Measurements from ENCODE around the gene PCYT1B. TPM values are rescaled to one million over a fixed set of nuclear protein-coding genes. Genes with fewer than 3 reads are reported as not detected.
A peak's percentile ranks its signal among the peaks of the same experiment; 100 is the strongest.

PCYT1B gene
- total RNA-seq, 4 donors from 2014 or later: 5.8 to 11.7 (median 9.5) TPM

GRCh38 chrX:24553011-24553410 lies 94.1 kb downstream of the PCYT1B start:
- Histone ChIP-seq H3K4me1 (peaks cover 0 to 18% (median 13%) of the 10 kb centered on the region in 4 donors), H3K27ac (replicated peaks in 1 of 4) (no peak overlapping the region), H3K36me3 (no peaks in the 10 kb centered on the region), H3K9me3 (no peaks in the 10 kb centered on the region), H3K27me3 (no peaks in the 10 kb centered on the region), H3K4me3 (no peak overlapping the region)
- no peak for TF ChIP-seq POLR2A (IDR thresholded peaks at IDR 0.05; ENCODE audit: low read depth)
- DNase-seq (ENCODE audit: extremely low spot score): no peak
- intact Hi-C loops (cut with DNase I): no loop called here
- 57% methylated on average over 4 of the region's 4 CpGs for WGBS

DNA sequence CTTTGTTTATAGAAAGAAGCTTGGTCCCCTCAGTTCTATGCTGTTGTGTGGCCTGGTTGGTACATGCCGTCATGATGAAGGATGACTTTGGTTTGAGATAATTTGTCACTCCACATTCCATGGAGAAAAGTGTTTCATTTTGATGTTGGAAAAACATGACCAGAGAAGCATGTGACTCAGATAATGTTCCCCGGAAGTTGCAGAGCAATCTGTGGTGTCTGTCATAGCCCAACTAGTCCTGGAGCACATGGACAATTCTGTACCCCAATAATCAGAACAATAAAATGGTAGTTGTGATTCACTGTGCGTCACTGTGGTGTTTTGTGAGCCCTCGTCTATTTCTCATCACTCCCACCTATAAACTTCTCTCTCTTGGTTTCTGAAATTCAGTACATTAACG lies 97.0 kb downstream of the PCYT1B start:
- H3K27ac ChIP-seq (replicated peaks in 1 of 4): peak overlapping the region in 2 of 4 donors; percentile 11 to 42
- WGBS: 72% methylated on average over 5 of the region's 5 CpGs
- peaks cover 0 to 18% (median 13%) of the 10 kb centered on the region in 4 donors for H3K4me1 ChIP-seq
- H3K27me3 ChIP-seq: no peaks in the 10 kb centered on the region
- intact Hi-C loops (cut with DNase I): no loop called here
- no peak overlapping the region for H3K4me3 ChIP-seq
- DNase-seq (ENCODE audit: extremely low spot score): no peak
- no peaks in the 10 kb centered on the region for H3K36me3 ChIP-seq
- H3K9me3 ChIP-seq: no peaks in the 10 kb centered on the region
- no peak for TF ChIP-seq POLR2A (IDR thresholded peaks at IDR 0.05; ENCODE audit: low read depth)
- peak; percentile 7 to 27 for TF ChIP-seq POLR2AphosphoS5 (IDR thresholded peaks at IDR 0.05)

DNA sequence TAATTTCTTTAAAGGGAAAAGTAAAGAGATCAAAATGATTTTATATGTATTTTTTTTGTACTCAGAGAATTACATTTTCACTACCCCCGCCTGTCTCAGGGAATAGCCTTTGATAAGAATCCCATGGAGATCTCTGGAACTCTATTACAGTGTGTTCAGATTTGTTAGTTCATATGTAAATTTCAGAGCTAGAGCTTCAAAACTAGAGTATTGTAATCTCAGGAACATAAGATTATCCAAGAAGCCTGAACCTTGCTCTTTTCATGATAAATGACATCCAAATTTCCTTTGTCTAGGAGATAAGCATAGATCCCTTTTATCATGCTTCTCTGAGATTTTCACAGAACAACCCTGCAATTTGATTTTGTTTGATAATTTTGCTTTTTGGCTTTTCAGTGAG lies 99.2 kb downstream of the PCYT1B start:
- DNase-seq (ENCODE audit: extremely low spot score): no peak
- Histone ChIP-seq H3K36me3 (no peaks in the 10 kb centered on the region), H3K4me1 (peaks cover 0 to 18% (median 11%) of the 10 kb centered on the region in 4 donors), H3K9me3 (no peaks in the 10 kb centered on the region), H3K4me3 (no peak overlapping the region), H3K27ac (replicated peaks in 1 of 4) (no peak overlapping the region), H3K27me3 (no peaks in the 10 kb centered on the region)
- intact Hi-C loops (cut with DNase I): no loop called here
- TF ChIP-seq EP300 (IDR thresholded peaks at IDR 0.05): no peak
- no peak for TF ChIP-seq POLR2A (IDR thresholded peaks at IDR 0.05; ENCODE audit: low read depth)
- TF ChIP-seq CTCF (IDR thresholded peaks at IDR 0.05): no peak
- TF ChIP-seq POLR2AphosphoS5 (IDR thresholded peaks at IDR 0.05): no peak
- WGBS: 75% methylated on average over 1 of the region's 1 CpG

DNA sequence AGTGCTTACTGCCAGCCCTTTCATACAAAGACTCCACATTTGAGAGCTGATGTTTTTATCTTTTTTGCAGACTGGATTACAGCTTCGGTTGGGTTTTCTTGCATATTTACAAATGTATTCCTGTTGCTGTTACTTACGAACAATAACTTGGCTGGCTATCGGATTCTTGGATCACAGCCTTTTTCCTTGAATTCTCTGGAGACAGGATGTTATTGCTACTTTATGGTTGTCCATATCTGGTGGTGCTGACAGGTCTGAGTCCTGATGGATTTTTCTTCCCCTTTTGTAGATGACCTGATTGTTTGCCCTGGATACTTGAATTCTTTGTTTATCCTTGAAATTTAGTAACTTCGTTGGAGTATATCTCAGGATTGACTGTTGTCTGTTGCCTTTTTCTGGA lies 104.4 kb downstream of the PCYT1B start:
- WGBS: 48% methylated on average over 4 of the region's 4 CpGs
- Histone ChIP-seq H3K36me3 (peaks cover 0 to 6% (median 2%) of the 10 kb centered on the region in 4 donors), H3K4me1 (peaks cover 0 to 15% (median 7%) of the 10 kb centered on the region in 4 donors), H3K4me3 (no peak overlapping the region), H3K9me3 (no peaks in the 10 kb centered on the region), H3K27me3 (no peaks in the 10 kb centered on the region), H3K27ac (replicated peaks in 1 of 4) (no peak overlapping the region)
- intact Hi-C loops (cut with DNase I): no loop called here
- no peak for DNase-seq (ENCODE audit: extremely low spot score)
- TF ChIP-seq CTCF (IDR thresholded peaks at IDR 0.05) (no peak), EP300 (IDR thresholded peaks at IDR 0.05) (no peak), POLR2A (IDR thresholded peaks at IDR 0.05; ENCODE audit: low read depth) (no peak), POLR2AphosphoS5 (IDR thresholded peaks at IDR 0.05) (no peak)

DNA sequence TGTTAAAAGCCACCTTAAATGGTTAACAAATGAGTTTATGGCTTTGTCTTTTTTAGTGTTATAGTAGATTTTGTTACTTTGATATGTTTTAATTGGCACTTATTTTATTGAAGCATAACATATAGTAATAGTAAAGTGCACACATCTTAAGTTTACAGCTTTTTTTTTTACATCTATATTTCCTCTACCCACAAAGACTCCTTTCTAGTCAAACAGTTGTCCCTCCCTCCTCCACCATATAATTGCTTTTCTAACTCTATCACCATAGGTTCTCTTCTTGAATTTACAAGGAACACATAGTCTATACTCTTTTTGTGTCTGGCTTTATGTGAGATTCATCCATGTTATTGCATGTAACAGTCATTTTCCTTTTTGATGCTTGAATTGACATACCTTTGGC lies 110.6 kb downstream of the PCYT1B start:
- Histone ChIP-seq H3K27me3 (no peaks in the 10 kb centered on the region), H3K9me3 (no peaks in the 10 kb centered on the region), H3K27ac (replicated peaks in 1 of 4) (no peak overlapping the region), H3K4me3 (no peak overlapping the region), H3K36me3 (peaks cover 0 to 27% (median 13%) of the 10 kb centered on the region in 4 donors), H3K4me1 (no peaks in the 10 kb centered on the region)
- TF ChIP-seq POLR2A (IDR thresholded peaks at IDR 0.05; ENCODE audit: low read depth) (no peak), CTCF (IDR thresholded peaks at IDR 0.05) (no peak), POLR2AphosphoS5 (IDR thresholded peaks at IDR 0.05) (no peak), EP300 (IDR thresholded peaks at IDR 0.05) (no peak)
- DNase-seq (ENCODE audit: extremely low spot score): no peak
- intact Hi-C loops (cut with DNase I): no loop called here

DNA sequence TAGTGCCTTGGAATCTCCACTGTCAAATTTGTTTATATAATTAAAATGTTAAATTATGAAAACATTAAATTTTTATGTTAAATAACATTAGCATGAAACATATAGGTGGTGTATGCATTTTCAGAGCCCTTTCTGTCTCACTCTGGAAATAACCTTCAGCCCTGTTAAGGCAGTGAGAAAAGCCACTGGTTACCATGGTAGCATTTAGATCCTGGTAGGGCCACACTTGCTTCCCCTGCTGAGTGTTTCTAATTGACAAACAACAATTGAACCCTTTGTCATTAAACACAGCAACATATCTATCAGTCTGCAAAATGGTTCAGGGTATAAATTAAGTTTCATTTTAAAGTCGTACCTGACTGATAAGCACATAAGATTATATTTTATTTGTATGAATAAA lies 118.5 kb downstream of the PCYT1B start:
- Histone ChIP-seq H3K27me3 (no peaks in the 10 kb centered on the region), H3K27ac (replicated peaks in 1 of 4) (no peak overlapping the region), H3K9me3 (no peaks in the 10 kb centered on the region), H3K4me3 (no peak overlapping the region), H3K36me3 (peaks cover 0 to 26% (median 12%) of the 10 kb centered on the region in 4 donors), H3K4me1 (no peaks in the 10 kb centered on the region)
- DNase-seq (ENCODE audit: extremely low spot score): no peak
- WGBS: 77% methylated on average over 1 of the region's 1 CpG
- TF ChIP-seq POLR2A (IDR thresholded peaks at IDR 0.05; ENCODE audit: low read depth): no peak
- TF ChIP-seq EP300 (IDR thresholded peaks at IDR 0.05): no peak
- no peak for TF ChIP-seq CTCF (IDR thresholded peaks at IDR 0.05)
- no peak for TF ChIP-seq POLR2AphosphoS5 (IDR thresholded peaks at IDR 0.05)
- intact Hi-C loops (cut with DNase I): no loop called here
